ENCODE measurements around the gene ITGAX. TPM values are rescaled to one million over a fixed set of nuclear protein-coding genes. Genes with fewer than 3 reads are reported as not detected.

The ITGAX gene
- total RNA-seq, 1 donor from 2014 or later: not detected

Other genes starting within 250 kb of the ITGAX start
- gene BCKDK, start 246.8 kb upstream of the ITGAX start, total RNA-seq (ENCODE audit: unreplicated experiment): 62.4 TPM
- 61.2 TPM for gene KAT8, start 237.5 kb upstream of the ITGAX start, total RNA-seq (ENCODE audit: unreplicated experiment)
- gene PRSS8, start 219.4 kb upstream of the ITGAX start, total RNA-seq (ENCODE audit: unreplicated experiment): not detected
- 0.61 TPM for gene PRSS36, start 205.1 kb upstream of the ITGAX start, total RNA-seq (ENCODE audit: unreplicated experiment)
- 473 TPM for gene FUS, start 175.0 kb upstream of the ITGAX start, total RNA-seq (ENCODE audit: unreplicated experiment)
- 0.71 TPM for gene PYCARD, start 152.4 kb upstream of the ITGAX start, total RNA-seq (ENCODE audit: unreplicated experiment)
- 0.10 TPM for gene TRIM72, start 141.1 kb upstream of the ITGAX start, total RNA-seq (ENCODE audit: unreplicated experiment)
- gene PYDC1, start 138.0 kb upstream of the ITGAX start, total RNA-seq (ENCODE audit: unreplicated experiment): not detected
- not detected for gene ITGAM, start 95.2 kb upstream of the ITGAX start, total RNA-seq (ENCODE audit: unreplicated experiment)
- gene ITGAD, start 38.2 kb downstream of the ITGAX start, total RNA-seq (ENCODE audit: unreplicated experiment): not detected
- gene COX6A2, start 73.2 kb downstream of the ITGAX start, total RNA-seq (ENCODE audit: unreplicated experiment): not detected
- 1.1 TPM for gene ZNF843, start 87.6 kb downstream of the ITGAX start, total RNA-seq (ENCODE audit: unreplicated experiment)
- 15.8 TPM for gene ARMC5, start 104.3 kb downstream of the ITGAX start, total RNA-seq (ENCODE audit: unreplicated experiment)
- 19.2 TPM for gene TGFB1I1, start 117.0 kb downstream of the ITGAX start, total RNA-seq (ENCODE audit: unreplicated experiment)
- gene SLC5A2, start 127.9 kb downstream of the ITGAX start, total RNA-seq (ENCODE audit: unreplicated experiment): not detected
- gene RUSF1, start 153.2 kb downstream of the ITGAX start, total RNA-seq (ENCODE audit: unreplicated experiment): 48.7 TPM
- gene AHSP, start 172.7 kb downstream of the ITGAX start, total RNA-seq (ENCODE audit: unreplicated experiment): not detected

Data from glutamatergic neuron (in vitro differentiated cells).